ENCODE results near the gene AFG1L.
A peak's percentile ranks its signal among the peaks of the same experiment; 100 is the strongest.
"Not testable (repeated sequence)": the region's sequence is repeated elsewhere in the genome, so short reads cannot be mapped to it uniquely, and the experiment has no call there.

AFG1L gene

GRCh38 chr6:108550256-108550655 lies 255.4 kb downstream of the AFG1L start:
- no peak for DNase-seq (ENCODE audit: extremely low read depth in 1 of 2, low read depth in 1 of 2)

GRCh38 chr6:108555399-108556052 lies 260.7 kb downstream of the AFG1L start:
- no peak for DNase-seq (ENCODE audit: extremely low read depth in 1 of 2, low read depth in 1 of 2)

GRCh38 chr6:108556250-108556649 lies 261.4 kb downstream of the AFG1L start:
- no peak for DNase-seq (ENCODE audit: extremely low read depth in 1 of 2, low read depth in 1 of 2)

GRCh38 chr6:108556866-108557493 lies 262.1 kb downstream of the AFG1L start:
- no peak for DNase-seq (ENCODE audit: extremely low read depth in 1 of 2, low read depth in 1 of 2)

- DNase-seq (ENCODE audit: extremely low read depth in 1 of 2, low read depth in 1 of 2) = peak; percentile 3 to 35
Measured at GRCh38 chr6:108557494-108558371, 262.9 kb downstream of the AFG1L start.

GRCh38 chr6:108558372-108559096 lies 263.7 kb downstream of the AFG1L start:
- DNase-seq (ENCODE audit: extremely low read depth in 1 of 2, low read depth in 1 of 2) = peak; percentile 86 to 94

GRCh38 chr6:108559097-108559883 lies 264.4 kb downstream of the AFG1L start:
- DNase-seq (ENCODE audit: extremely low read depth in 1 of 2, low read depth in 1 of 2) = peak; percentile 62 to 71

- no peak for DNase-seq (ENCODE audit: extremely low read depth in 1 of 2, low read depth in 1 of 2)
Measured at GRCh38 chr6:108559884-108560462, 265.1 kb downstream of the AFG1L start.

GRCh38 chr6:108560463-108561308 lies 265.8 kb downstream of the AFG1L start, which contains the start of gene FOXO3:
TSS of gene FOXO3 (plus strand) at chr6:108560917. CDS start at chr6:108561209, 292 bp downstream.
- DNase-seq (ENCODE audit: extremely low read depth in 1 of 2, low read depth in 1 of 2) = peak; percentile 27 to 37

- DNase-seq (ENCODE audit: extremely low read depth in 1 of 2, low read depth in 1 of 2) = not testable (repeated sequence)
Measured at GRCh38 chr6:108561309-108561647, 266.4 kb downstream of the AFG1L start.

- no peak for DNase-seq (ENCODE audit: extremely low read depth in 1 of 2, low read depth in 1 of 2)
Measured at GRCh38 chr6:108561742-108562502, 267.1 kb downstream of the AFG1L start.

- no peak for DNase-seq (ENCODE audit: extremely low read depth in 1 of 2, low read depth in 1 of 2)
Measured at GRCh38 chr6:108562503-108562993, 267.7 kb downstream of the AFG1L start.

- DNase-seq (ENCODE audit: extremely low read depth in 1 of 2, low read depth in 1 of 2) = no peak
Measured at GRCh38 chr6:108563292-108563691, 268.4 kb downstream of the AFG1L start.

GRCh38 chr6:108564178-108564577 lies 269.3 kb downstream of the AFG1L start:
- no peak for DNase-seq (ENCODE audit: extremely low read depth in 1 of 2, low read depth in 1 of 2)

- no peak for DNase-seq (ENCODE audit: extremely low read depth in 1 of 2, low read depth in 1 of 2)
Measured at GRCh38 chr6:108565091-108565766, 270.4 kb downstream of the AFG1L start.

- no peak for DNase-seq (ENCODE audit: extremely low read depth in 1 of 2, low read depth in 1 of 2)
Measured at GRCh38 chr6:108565893-108566292, 271.0 kb downstream of the AFG1L start.

GRCh38 chr6:108566406-108566805 lies 271.6 kb downstream of the AFG1L start:
- DNase-seq (ENCODE audit: extremely low read depth in 1 of 2, low read depth in 1 of 2) = no peak
